Activated CD8-positive, alpha-beta memory T cell treated with anti-CD3 and anti-CD28 coated beads for 48 hours (primary cell): ENCODE results near the gene ZNF138.

Experiments used
- DNase-seq, 3 experiments: peaks; one replicate each; pipeline ENCODE4 v3.0.0-alpha.2; 2020; ENCODE audit warnings: low read depth in 2 of 3, low spot score in 2 of 3

ZNF138 gene

GRCh38 chr7:64874562-64875250 is 80.5 kb downstream of the ZNF138 start:
- DNase-seq = no peak

- no peak for DNase-seq
Measured at GRCh38 chr7:64875258-64875657, 81.0 kb downstream of the ZNF138 start.

GRCh38 chr7:64875658-64876406 is 81.6 kb downstream of the ZNF138 start:
- DNase-seq = no peak

GRCh38 chr7:64876792-64877713 is 82.8 kb downstream of the ZNF138 start:
- DNase-seq = peak in 2 of 3 experiments; percentile 27 to 39

GRCh38 chr7:64877714-64878610 is 83.7 kb downstream of the ZNF138 start:
- no peak for DNase-seq

- DNase-seq = no peak
Measured at GRCh38 chr7:64878684-64879083, 84.5 kb downstream of the ZNF138 start.

GRCh38 chr7:64879086-64879730 is 85.0 kb downstream of the ZNF138 start:
- DNase-seq = no peak

- DNase-seq = no peak
Measured at GRCh38 chr7:64879800-64880199, 85.6 kb downstream of the ZNF138 start.

- no peak for DNase-seq
Measured at GRCh38 chr7:64880322-64881297, 86.4 kb downstream of the ZNF138 start.

GRCh38 chr7:64881461-64882287 is 87.4 kb downstream of the ZNF138 start:
- no peak for DNase-seq

GRCh38 chr7:64882341-64883112 is 88.3 kb downstream of the ZNF138 start:
- DNase-seq = no peak
